Breast epithelium (tissue), 3 donors: ENCODE measurements around the gene IRF6.

Experiments
- POLR2A ChIP-seq: fragments of 450-650 bp; IDR thresholded peaks from one replicate; pipeline ENCODE4 v1.6.1; 2016; ENCODE audit warnings: antibody characterized with exemption, mild to moderate bottlenecking, moderate library complexity
- TF ChIP-seq, protein P1 (sequence below), 3 donors: fragments of 450-650 bp; IDR thresholded peaks; one replicate each; pipeline ENCODE4 v1.5.1; 2016 to 2017; ENCODE audit warnings: antibody characterized with exemption in 3 of 3, mild to moderate bottlenecking in 3 of 3, moderate library complexity in 3 of 3

DNA sequence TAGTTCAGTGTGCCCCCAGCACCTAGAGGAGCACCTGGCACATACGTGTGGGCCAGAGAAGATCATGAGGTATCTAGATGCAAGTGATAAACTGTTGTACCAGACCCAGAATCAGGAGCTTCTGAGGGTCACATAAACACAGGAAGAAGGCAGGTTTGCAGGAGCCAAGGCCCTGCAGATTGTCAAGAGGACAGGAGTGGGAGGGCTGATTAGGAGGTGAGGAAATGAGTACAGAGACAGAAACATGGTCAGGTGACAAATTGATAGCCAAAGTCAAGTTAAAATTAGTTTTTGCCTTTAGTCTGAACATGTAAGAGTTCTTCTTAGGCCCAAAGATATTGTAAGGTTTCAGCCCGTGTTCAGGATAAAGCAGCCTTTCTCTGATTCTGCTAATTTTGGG, 64.1 kb downstream of the IRF6 start:
- TF ChIP-seq POLR2A, result no peak
- TF ChIP-seq, protein P1, sequence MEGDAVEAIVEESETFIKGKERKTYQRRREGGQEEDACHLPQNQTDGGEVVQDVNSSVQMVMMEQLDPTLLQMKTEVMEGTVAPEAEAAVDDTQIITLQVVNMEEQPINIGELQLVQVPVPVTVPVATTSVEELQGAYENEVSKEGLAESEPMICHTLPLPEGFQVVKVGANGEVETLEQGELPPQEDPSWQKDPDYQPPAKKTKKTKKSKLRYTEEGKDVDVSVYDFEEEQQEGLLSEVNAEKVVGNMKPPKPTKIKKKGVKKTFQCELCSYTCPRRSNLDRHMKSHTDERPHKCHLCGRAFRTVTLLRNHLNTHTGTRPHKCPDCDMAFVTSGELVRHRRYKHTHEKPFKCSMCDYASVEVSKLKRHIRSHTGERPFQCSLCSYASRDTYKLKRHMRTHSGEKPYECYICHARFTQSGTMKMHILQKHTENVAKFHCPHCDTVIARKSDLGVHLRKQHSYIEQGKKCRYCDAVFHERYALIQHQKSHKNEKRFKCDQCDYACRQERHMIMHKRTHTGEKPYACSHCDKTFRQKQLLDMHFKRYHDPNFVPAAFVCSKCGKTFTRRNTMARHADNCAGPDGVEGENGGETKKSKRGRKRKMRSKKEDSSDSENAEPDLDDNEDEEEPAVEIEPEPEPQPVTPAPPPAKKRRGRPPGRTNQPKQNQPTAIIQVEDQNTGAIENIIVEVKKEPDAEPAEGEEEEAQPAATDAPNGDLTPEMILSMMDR (IDR thresholded peaks at IDR 0.05), result no peak
